Keratinocyte (primary cell): ENCODE results near the gene ADGRF5.

Source experiments
- CTCF ChIP-seq, 3 experiments: IDR thresholded peaks in 1 of 3; conservative IDR thresholded peaks in 1 of 3; optimal IDR thresholded peaks in 1 of 3; 2 replicates in 2 of 3; 3 replicates in 1 of 3; pipeline versions ENCODE3 to v1.5.1; 2011; ENCODE audit warnings: low read length in 3 of 3, mild to moderate bottlenecking in 3 of 3, moderate library complexity in 2 of 3, control low read depth in 1 of 3, inconsistent platforms in 1 of 3; ENCODE audit not compliant: insufficient read depth in 2 of 3; ENCODE audit errors: extremely low read depth in 1 of 3
- EZH2 ChIP-seq: IDR thresholded peaks from one replicate; pipeline ENCODE4 v1.6.1; 2012; ENCODE audit warnings: inconsistent platforms, mild to moderate bottlenecking, low read length, moderate library complexity

- TF ChIP-seq CTCF (optimal IDR thresholded peaks at IDR 0.05 in 1 of 3, IDR thresholded peaks at IDR 0.05 in 1 of 3, conservative IDR thresholded peaks at IDR 0.05 in 1 of 3; ENCODE audit: extremely low read depth in 1 of 3, insufficient read depth in 2 of 3, low read length in 3 of 3): no peak
- no peak for TF ChIP-seq EZH2
Observed at GRCh38 chr6:46901882-46902314, 19.8 kb downstream of the ADGRF5 start.
